IMR-90 (cell line): ENCODE data around the gene HES4. TPM values are rescaled to one million over a fixed set of nuclear protein-coding genes. Genes with fewer than 3 reads are reported as not detected.

Experiments used
- ATAC-seq: fragments of 200-7000 bp; cut with Tn5 transposase; 2 replicates; pipeline ENCODE4 v1.9.1; 2020; ENCODE audit warnings: low read depth, mild to moderate bottlenecking, moderate library complexity
- BruUV-seq: library from RNA; stranded (reverse); fragments of 400-500 nt; replicated peaks from 2 replicates; lab custom pipeline; 2021; lab: Mats Ljungman, UMichigan
- CTCF ChIA-PET: fragments of 300-600 bp; formaldehyde crosslinking; extraction: SDS; loops from one replicate; lab custom pipeline; 2021; ENCODE audit warnings: antibody characterized with exemption; lab: Yijun Ruan, JAX
- POLR2A ChIA-PET: fragments of 300-600 bp; sonication (Branson Sonifier 250); formaldehyde crosslinking; loops from one replicate; lab custom pipeline; 2022; ENCODE audit warnings: antibody characterized with exemption; ENCODE audit not compliant: unreplicated experiment; lab: Charles Lee
- DNase-seq: peaks from one replicate; pipeline ENCODE4 v3.0.0; 2013
- H2AFZ ChIP-seq: replicated peaks from 2 replicates; pipeline ENCODE3; 2013; ENCODE audit warnings: low read length, mild to moderate bottlenecking; ENCODE audit not compliant: poor library complexity
- H2AK5ac ChIP-seq: 2 replicates; pipeline ENCODE4 v1.6.1; 2013; ENCODE audit warnings: low read depth, low read length, inconsistent platforms
- H2AK9ac ChIP-seq: replicated peaks from 2 replicates; pipeline ENCODE3; 2013; ENCODE audit warnings: mild to moderate bottlenecking, low read depth, low read length, moderate library complexity; ENCODE audit not compliant: poor library complexity
- H2BK120ac ChIP-seq: 2 replicates; pipeline ENCODE4 v1.6.1; 2013; ENCODE audit warnings: low read depth, low read length, inconsistent platforms
- H2BK15ac ChIP-seq: 3 replicates; pipeline ENCODE4 v1.6.1; 2013; ENCODE audit warnings: low read depth, low read length, inconsistent platforms
- H2BK20ac ChIP-seq: 2 replicates; pipeline ENCODE4 v1.6.1; 2013; ENCODE audit warnings: low read depth, mild to moderate bottlenecking, inconsistent platforms, low read length, moderate library complexity
- H2BK5ac ChIP-seq: 2 replicates; pipeline ENCODE4 v1.6.1; 2013; ENCODE audit warnings: mild to moderate bottlenecking, low read depth, low read length, inconsistent platforms; ENCODE audit not compliant: poor library complexity, severe bottlenecking
- H3K14ac ChIP-seq: replicated peaks from 2 replicates; pipeline ENCODE4 v1.6.1; 2013; ENCODE audit warnings: low read depth, low read length, inconsistent platforms
- H3K18ac ChIP-seq: 2 replicates; pipeline ENCODE4 v1.6.1; 2013; ENCODE audit warnings: low read depth, low read length, control low read depth
- H3K23ac ChIP-seq: 2 replicates; pipeline ENCODE4 v1.6.1; 2013; ENCODE audit warnings: low read depth, low read length, inconsistent platforms
- H3K27ac ChIP-seq: 2 replicates; pipeline ENCODE4 v1.5.1; 2013; ENCODE audit warnings: mild to moderate bottlenecking, control low read depth, low read length; ENCODE audit not compliant: insufficient read depth
- H3K27me3 ChIP-seq: 2 replicates; pipeline ENCODE4 v1.6.1; 2013; ENCODE audit warnings: low read length; ENCODE audit not compliant: control insufficient read depth, insufficient read depth
- H3K36me3 ChIP-seq: 2 replicates; pipeline ENCODE4 v1.6.1; 2013; ENCODE audit warnings: low read length, mixed read lengths; ENCODE audit not compliant: control insufficient read depth, insufficient read depth
- H3K4ac ChIP-seq: 2 replicates; pipeline ENCODE4 v1.6.1; 2013; ENCODE audit warnings: low read depth, low read length, inconsistent platforms
- H3K4me1 ChIP-seq: 2 replicates; pipeline ENCODE4 v1.6.1; 2013; ENCODE audit warnings: low read length, mixed read lengths; ENCODE audit not compliant: control insufficient read depth, insufficient read depth
- H3K4me2 ChIP-seq: 2 replicates; pipeline ENCODE4 v1.6.1; 2013; ENCODE audit warnings: low read depth, mild to moderate bottlenecking, control low read depth, low read length, moderate library complexity
- H3K4me3 ChIP-seq: 2 replicates; pipeline ENCODE4 v1.5.1; 2013; ENCODE audit warnings: low read depth, mild to moderate bottlenecking, control low read depth, low read length, moderate library complexity; ENCODE audit not compliant: insufficient read depth
- H3K56ac ChIP-seq: 2 replicates; pipeline ENCODE4 v1.6.1; 2013; ENCODE audit warnings: low read length, inconsistent platforms; ENCODE audit not compliant: insufficient read depth; ENCODE audit errors: extremely low read depth
- H3K79me1 ChIP-seq, 2 experiments: 2 replicates each; pipeline ENCODE4 v1.6.1; 2013; ENCODE audit warnings: low read length in 2 of 2, inconsistent platforms in 1 of 2, low read depth in 1 of 2
- H3K9ac ChIP-seq: 2 replicates; pipeline ENCODE4 v1.6.1; 2013; ENCODE audit warnings: low read depth, low read length, control low read depth
- H3K9me1 ChIP-seq: 2 replicates; pipeline ENCODE4 v1.6.1; 2013; ENCODE audit warnings: low read length, inconsistent platforms; ENCODE audit not compliant: insufficient read depth
- H3K9me3 ChIP-seq: 2 replicates; pipeline ENCODE4 v1.6.1; 2013; ENCODE audit warnings: low read length; ENCODE audit not compliant: control insufficient read depth, insufficient read depth
- H4K20me1 ChIP-seq: 2 replicates; pipeline ENCODE4 v1.6.1; 2013; ENCODE audit warnings: low read length, inconsistent platforms; ENCODE audit not compliant: insufficient read depth
- H4K5ac ChIP-seq: 2 replicates; pipeline ENCODE4 v1.6.1; 2013; ENCODE audit warnings: mild to moderate bottlenecking, low read depth, low read length, control low read depth
- H4K8ac ChIP-seq, 2 experiments: 2 replicates each; pipeline ENCODE4 v1.6.1; 2013; ENCODE audit warnings: low read depth in 2 of 2, low read length in 2 of 2, control low read depth in 1 of 2, inconsistent platforms in 1 of 2
- H4K91ac ChIP-seq: 2 replicates; pipeline ENCODE4 v1.6.1; 2013; ENCODE audit warnings: low read depth, low read length, inconsistent platforms; ENCODE audit not compliant: insufficient read depth
- BHLHE40 ChIP-seq: fragments of 150-350 bp; IDR thresholded peaks from 2 replicates; pipeline ENCODE4 v1.6.1; 2016; ENCODE audit warnings: mild to moderate bottlenecking, low read depth, low read length
- CEBPB ChIP-seq: IDR thresholded peaks from 2 replicates; pipeline ENCODE4 v1.6.1; 2012; ENCODE audit warnings: low read depth, low read length, improper control_type of control experiment
- CHD1 ChIP-seq: IDR thresholded peaks from 2 replicates; pipeline ENCODE4 v1.6.1; 2012; ENCODE audit warnings: low read depth, low read length, improper control_type of control experiment
- ELK1 ChIP-seq: fragments of 150-350 bp; IDR thresholded peaks from 2 replicates; pipeline ENCODE4 v1.6.1; 2016; ENCODE audit warnings: low read depth, mild to moderate bottlenecking, low read length, moderate library complexity, borderline replicate concordance
- FOS ChIP-seq: fragments of 150-350 bp; IDR thresholded peaks from 2 replicates; pipeline ENCODE4 v1.6.1; 2016; ENCODE audit warnings: low read depth, low read length
- MAFK ChIP-seq: IDR thresholded peaks from 2 replicates; pipeline ENCODE4 v1.6.1; 2012; ENCODE audit warnings: low read depth, low read length, improper control_type of control experiment
- MAZ ChIP-seq: IDR thresholded peaks from 2 replicates; pipeline ENCODE4 v1.6.1; 2012; ENCODE audit warnings: low read depth, mild to moderate bottlenecking, low read length, improper control_type of control experiment, moderate library complexity, borderline replicate concordance
- MXI1 ChIP-seq: IDR thresholded peaks from 2 replicates; pipeline ENCODE4 v1.6.1; 2012; ENCODE audit warnings: low read depth, mild to moderate bottlenecking, low read length, moderate library complexity, borderline replicate concordance
- NFE2L2 ChIP-seq: fragments of 150-350 bp; IDR thresholded peaks from 2 replicates; pipeline ENCODE4 v1.6.1; 2016; ENCODE audit warnings: low read depth, mild to moderate bottlenecking, low read length
- RAD21 ChIP-seq: IDR thresholded peaks from 2 replicates; pipeline ENCODE4 v1.6.1; 2012; ENCODE audit warnings: low read length, improper control_type of control experiment
- RCOR1 ChIP-seq: IDR thresholded peaks from 2 replicates; pipeline ENCODE4 v1.6.1; 2012; ENCODE audit warnings: mild to moderate bottlenecking, low read length, improper control_type of control experiment; ENCODE audit not compliant: insufficient replicate concordance
- SMC3 ChIP-seq: fragments of 150-350 bp; IDR thresholded peaks from 2 replicates; pipeline ENCODE4 v1.6.1; 2016; ENCODE audit warnings: low read depth, mild to moderate bottlenecking, antibody characterized with exemption, low read length, moderate library complexity
- USF2 ChIP-seq: fragments of 150-350 bp; IDR thresholded peaks from 2 replicates; pipeline ENCODE4 v1.6.1; 2017; ENCODE audit warnings: mild to moderate bottlenecking, antibody characterized with exemption, low read length, low read depth
- WGBS, 2 experiments: methylation state at CpG; one replicate each; pipeline versions ENCODE4 v1.1.5 to v1.1.7; 2013; ENCODE audit warnings: missing lambda C conversion rate in 2 of 2; ENCODE audit not compliant: insufficient read length in 1 of 2; ENCODE audit errors: extremely low coverage in 2 of 2; 5-methylcytosine and 5-hydroxymethylcytosine counted together
- dilution Hi-C: fragments of 300-500 bp; cut with HindIII; formaldehyde crosslinking; loops from one replicate; pipeline ENCODE4 v1.14.3; 2018; ENCODE audit warnings: low sequenced_read_pairs; ENCODE audit not compliant: unreplicated experiment
- in situ Hi-C: fragments of 300-500 bp; cut with MboI; formaldehyde crosslinking; loops from 3 replicates; pipeline ENCODE4 v1.14.3; 2019; ENCODE audit warnings: low sequenced_read_pairs, inconsistent platforms, mixed read lengths
- intact Hi-C: fragments of 100-400 bp; cut with micrococcal nuclease; formaldehyde crosslinking; loops from 2 replicates; pipeline ENCODE4 v1.10.0; 2022
- polyA plus RNA-seq, 3 experiments: library from polyadenylated mRNA; depleted of rRNA; stranded (reverse); fragments of >200 nt; gene quantifications; 2 replicates each; pipeline ENCODE4 v1.2.3, GENCODE V29; 2012; ENCODE audit warnings: low replicate concordance in 1 of 3
- total RNA-seq: library from RNA; depleted of rRNA; stranded (reverse); fragments of >200 nt; gene quantifications from 2 replicates; pipeline ENCODE4 v1.2.3, GENCODE V29; 2012
- TF ChIP-seq, protein P1 (sequence below): conservative IDR thresholded peaks from 2 replicates; pipeline ENCODE4 v1.5.1; 2012; ENCODE audit warnings: mild to moderate bottlenecking, low read depth, low read length, improper control_type of control experiment

Gene HES4
- total and polyA plus RNA-seq, 2 of the 4 experiments (the other 2 are of a cell fraction) = 1.4 to 11.7 TPM

- H2AK9ac ChIP-seq = no peak overlapping the region
- ChIA-PET POLR2A (no interaction called here), CTCF (no interaction called here)
- no peak overlapping the region for H2AFZ ChIP-seq
- H2BK15ac ChIP-seq = no peak overlapping the region
- no peak overlapping the region for H3K56ac ChIP-seq
- H4K20me1 ChIP-seq = no peaks in the 10 kb centered on the region; the same call in 1 of the 2 replicates
- H3K18ac ChIP-seq = no peak overlapping the region
- no peak overlapping the region for H3K14ac ChIP-seq
- dilution Hi-C loops = no loop called here
- no peak overlapping the region for H2BK20ac ChIP-seq
- DNase-seq (no peak), ATAC-seq (no peak)
- no peak overlapping the region for H3K4me2 ChIP-seq
- H4K8ac ChIP-seq = no peak overlapping the region
- no peak overlapping the region for H4K5ac ChIP-seq
- no peak overlapping the region for H3K4ac ChIP-seq
- H3K4me1 ChIP-seq = 0 out of 2 replicates have a peak, but pooled peaks cover 2% of the 10 kb centered on the region
- in situ Hi-C loops = no loop called here
- no peaks in the 10 kb centered on the region for H3K9me3 ChIP-seq
- intact Hi-C loops = loop anchor here (5.0 kb wide), 1 partner anchor 76 kb away; no protein-coding TSS in a partner anchor
- no peak overlapping the region for H3K4me3 ChIP-seq
- BruUV-seq = no TSS peak
- TF ChIP-seq SMC3 (no peak), MAZ (no peak), BHLHE40 (no peak), USF2 (no peak), CHD1 (no peak), RAD21 (no peak), FOS (no peak), NFE2L2 (no peak), ELK1 (no peak), MXI1 (no peak), MAFK (no peak), CEBPB (no peak), RCOR1 (no peak)
- TF ChIP-seq, protein P1, sequence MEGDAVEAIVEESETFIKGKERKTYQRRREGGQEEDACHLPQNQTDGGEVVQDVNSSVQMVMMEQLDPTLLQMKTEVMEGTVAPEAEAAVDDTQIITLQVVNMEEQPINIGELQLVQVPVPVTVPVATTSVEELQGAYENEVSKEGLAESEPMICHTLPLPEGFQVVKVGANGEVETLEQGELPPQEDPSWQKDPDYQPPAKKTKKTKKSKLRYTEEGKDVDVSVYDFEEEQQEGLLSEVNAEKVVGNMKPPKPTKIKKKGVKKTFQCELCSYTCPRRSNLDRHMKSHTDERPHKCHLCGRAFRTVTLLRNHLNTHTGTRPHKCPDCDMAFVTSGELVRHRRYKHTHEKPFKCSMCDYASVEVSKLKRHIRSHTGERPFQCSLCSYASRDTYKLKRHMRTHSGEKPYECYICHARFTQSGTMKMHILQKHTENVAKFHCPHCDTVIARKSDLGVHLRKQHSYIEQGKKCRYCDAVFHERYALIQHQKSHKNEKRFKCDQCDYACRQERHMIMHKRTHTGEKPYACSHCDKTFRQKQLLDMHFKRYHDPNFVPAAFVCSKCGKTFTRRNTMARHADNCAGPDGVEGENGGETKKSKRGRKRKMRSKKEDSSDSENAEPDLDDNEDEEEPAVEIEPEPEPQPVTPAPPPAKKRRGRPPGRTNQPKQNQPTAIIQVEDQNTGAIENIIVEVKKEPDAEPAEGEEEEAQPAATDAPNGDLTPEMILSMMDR = no peak
- no peaks in the 10 kb centered on the region for H3K36me3 ChIP-seq
- 92% methylated on average over 24 of the region's 44 CpGs; no CpG with 5 or more reads in 1 of the 2 experiments for WGBS, 2 experiments
- no peak overlapping the region for H2BK120ac ChIP-seq
- no peak overlapping the region for H4K91ac ChIP-seq
- H3K79me1 ChIP-seq = no peaks in the 10 kb centered on the region
- no peak overlapping the region for H3K27ac ChIP-seq
- H2BK5ac ChIP-seq = no peak overlapping the region
- H3K9me1 ChIP-seq = no peaks in the 10 kb centered on the region
- no peak overlapping the region for H2AK5ac ChIP-seq
- H3K27me3 ChIP-seq = peaks cover 5% of the 10 kb centered on the region; the same call in 1 of the 2 replicates
- H3K23ac ChIP-seq = no peak overlapping the region
- H3K9ac ChIP-seq = no peak overlapping the region
These were observed 21.6 kb downstream of the HES4 start for GRCh38 chr1:978069-978834.
